ENCODE results near the gene MEIOSIN. TPM values are rescaled to one million over a fixed set of nuclear protein-coding genes. Genes with fewer than 3 reads are reported as not detected.

MEIOSIN gene
- total and polyA plus RNA-seq, 2 of the 13 experiments (the other 11 are each of a cell fraction or from before 2014, with no cell fraction given) = not detected

DNA sequence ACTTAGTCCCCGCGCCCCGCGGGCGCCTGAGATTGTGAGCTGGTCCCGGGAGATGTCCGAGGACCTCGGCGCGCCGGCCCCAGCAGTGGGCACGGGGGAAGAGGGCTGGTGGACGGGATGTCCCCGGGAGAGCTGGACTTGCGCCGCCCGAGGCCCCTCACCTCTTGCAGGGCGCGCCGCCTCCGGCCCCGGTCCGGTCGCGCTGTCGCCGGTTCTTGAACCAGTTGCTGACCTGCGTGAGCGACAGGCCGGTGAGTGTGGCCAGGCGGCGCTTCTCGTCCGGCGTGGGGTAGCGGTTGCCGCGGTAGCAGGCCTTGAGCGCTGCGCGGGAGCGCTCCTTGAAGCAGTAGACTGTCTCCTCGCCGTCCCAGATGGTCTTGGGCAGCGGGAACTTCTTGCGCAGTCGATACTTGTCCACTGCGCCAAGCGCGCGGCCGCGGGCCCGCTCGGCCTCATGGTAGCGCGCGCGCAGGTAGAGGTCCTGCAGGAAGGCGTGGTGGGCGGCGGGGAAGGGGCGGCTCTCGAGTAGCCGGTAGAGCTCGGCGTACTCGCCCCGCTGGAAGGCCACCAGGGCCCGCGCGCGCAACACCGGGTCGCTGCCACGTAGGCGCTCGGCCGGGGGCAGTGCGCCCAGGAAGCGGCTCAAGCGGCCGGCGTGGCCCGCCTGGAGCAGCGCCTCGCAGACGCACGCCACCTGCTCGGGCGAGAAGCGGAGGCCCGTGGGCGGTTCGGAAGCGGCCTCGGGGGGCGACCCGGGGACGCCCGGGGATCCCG, 34.8 kb downstream of the MEIOSIN start (continued):
- TF ChIP-seq, protein P1, sequence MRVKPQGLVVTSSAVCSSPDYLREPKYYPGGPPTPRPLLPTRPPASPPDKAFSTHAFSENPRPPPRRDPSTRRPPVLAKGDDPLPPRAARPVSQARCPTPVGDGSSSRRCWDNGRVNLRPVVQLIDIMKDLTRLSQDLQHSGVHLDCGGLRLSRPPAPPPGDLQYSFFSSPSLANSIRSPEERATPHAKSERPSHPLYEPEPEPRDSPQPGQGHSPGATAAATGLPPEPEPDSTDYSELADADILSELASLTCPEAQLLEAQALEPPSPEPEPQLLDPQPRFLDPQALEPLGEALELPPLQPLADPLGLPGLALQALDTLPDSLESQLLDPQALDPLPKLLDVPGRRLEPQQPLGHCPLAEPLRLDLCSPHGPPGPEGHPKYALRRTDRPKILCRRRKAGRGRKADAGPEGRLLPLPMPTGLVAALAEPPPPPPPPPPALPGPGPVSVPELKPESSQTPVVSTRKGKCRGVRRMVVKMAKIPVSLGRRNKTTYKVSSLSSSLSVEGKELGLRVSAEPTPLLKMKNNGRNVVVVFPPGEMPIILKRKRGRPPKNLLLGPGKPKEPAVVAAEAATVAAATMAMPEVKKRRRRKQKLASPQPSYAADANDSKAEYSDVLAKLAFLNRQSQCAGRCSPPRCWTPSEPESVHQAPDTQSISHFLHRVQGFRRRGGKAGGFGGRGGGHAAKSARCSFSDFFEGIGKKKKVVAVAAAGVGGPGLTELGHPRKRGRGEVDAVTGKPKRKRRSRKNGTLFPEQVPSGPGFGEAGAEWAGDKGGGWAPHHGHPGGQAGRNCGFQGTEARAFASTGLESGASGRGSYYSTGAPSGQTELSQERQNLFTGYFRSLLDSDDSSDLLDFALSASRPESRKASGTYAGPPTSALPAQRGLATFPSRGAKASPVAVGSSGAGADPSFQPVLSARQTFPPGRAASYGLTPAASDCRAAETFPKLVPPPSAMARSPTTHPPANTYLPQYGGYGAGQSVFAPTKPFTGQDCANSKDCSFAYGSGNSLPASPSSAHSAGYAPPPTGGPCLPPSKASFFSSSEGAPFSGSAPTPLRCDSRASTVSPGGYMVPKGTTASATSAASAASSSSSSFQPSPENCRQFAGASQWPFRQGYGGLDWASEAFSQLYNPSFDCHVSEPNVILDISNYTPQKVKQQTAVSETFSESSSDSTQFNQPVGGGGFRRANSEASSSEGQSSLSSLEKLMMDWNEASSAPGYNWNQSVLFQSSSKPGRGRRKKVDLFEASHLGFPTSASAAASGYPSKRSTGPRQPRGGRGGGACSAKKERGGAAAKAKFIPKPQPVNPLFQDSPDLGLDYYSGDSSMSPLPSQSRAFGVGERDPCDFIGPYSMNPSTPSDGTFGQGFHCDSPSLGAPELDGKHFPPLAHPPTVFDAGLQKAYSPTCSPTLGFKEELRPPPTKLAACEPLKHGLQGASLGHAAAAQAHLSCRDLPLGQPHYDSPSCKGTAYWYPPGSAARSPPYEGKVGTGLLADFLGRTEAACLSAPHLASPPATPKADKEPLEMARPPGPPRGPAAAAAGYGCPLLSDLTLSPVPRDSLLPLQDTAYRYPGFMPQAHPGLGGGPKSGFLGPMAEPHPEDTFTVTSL (CRISPR knock-in tag; IDR thresholded peaks at IDR 0.05; ENCODE audit: borderline replicate concordance) = 0 out of 2 replicates have a peak, but pooled peaks have one; percentile 8
- TF ChIP-seq GATAD1 (CRISPR knock-in tag; IDR thresholded peaks at IDR 0.05) = peak; percentile 36; the same call in 1 of the 2 replicates
- TF ChIP-seq ZNF660 (CRISPR knock-in tag; IDR thresholded peaks at IDR 0.05; ENCODE audit: borderline replicate concordance, low read depth) = no peak
- TF ChIP-seq FIP1L1 (IDR thresholded peaks at IDR 0.05; ENCODE audit: borderline replicate concordance, insufficient read depth, low read depth, low read length) = no peak
- TF ChIP-seq, protein P2, sequence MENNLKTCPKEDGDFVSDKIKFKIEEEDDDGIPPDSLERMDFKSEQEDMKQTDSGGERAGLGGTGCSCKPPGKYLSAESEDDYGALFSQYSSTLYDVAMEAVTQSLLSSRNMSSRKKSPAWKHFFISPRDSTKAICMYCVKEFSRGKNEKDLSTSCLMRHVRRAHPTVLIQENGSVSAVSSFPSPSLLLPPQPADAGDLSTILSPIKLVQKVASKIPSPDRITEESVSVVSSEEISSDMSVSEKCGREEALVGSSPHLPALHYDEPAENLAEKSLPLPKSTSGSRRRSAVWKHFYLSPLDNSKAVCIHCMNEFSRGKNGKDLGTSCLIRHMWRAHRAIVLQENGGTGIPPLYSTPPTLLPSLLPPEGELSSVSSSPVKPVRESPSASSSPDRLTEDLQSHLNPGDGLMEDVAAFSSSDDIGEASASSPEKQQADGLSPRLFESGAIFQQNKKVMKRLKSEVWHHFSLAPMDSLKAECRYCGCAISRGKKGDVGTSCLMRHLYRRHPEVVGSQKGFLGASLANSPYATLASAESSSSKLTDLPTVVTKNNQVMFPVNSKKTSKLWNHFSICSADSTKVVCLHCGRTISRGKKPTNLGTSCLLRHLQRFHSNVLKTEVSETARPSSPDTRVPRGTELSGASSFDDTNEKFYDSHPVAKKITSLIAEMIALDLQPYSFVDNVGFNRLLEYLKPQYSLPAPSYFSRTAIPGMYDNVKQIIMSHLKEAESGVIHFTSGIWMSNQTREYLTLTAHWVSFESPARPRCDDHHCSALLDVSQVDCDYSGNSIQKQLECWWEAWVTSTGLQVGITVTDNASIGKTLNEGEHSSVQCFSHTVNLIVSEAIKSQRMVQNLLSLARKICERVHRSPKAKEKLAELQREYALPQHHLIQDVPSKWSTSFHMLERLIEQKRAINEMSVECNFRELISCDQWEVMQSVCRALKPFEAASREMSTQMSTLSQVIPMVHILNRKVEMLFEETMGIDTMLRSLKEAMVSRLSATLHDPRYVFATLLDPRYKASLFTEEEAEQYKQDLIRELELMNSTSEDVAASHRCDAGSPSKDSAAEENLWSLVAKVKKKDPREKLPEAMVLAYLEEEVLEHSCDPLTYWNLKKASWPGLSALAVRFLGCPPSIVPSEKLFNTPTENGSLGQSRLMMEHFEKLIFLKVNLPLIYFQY (CRISPR knock-in tag; IDR thresholded peaks at IDR 0.05; ENCODE audit: borderline replicate concordance) = no peak
- TF ChIP-seq RBM22 (optimal IDR thresholded peaks at IDR 0.05; ENCODE audit: low read length) = no peak
- no peak for TF ChIP-seq ZNF10 (CRISPR knock-in tag; IDR thresholded peaks at IDR 0.05; ENCODE audit: borderline replicate concordance, low read depth)
- TF ChIP-seq ZFP91 (CRISPR knock-in tag; IDR thresholded peaks at IDR 0.05; ENCODE audit: borderline replicate concordance) = peak; percentile 54; the same call in 1 of the 2 replicates
- TF ChIP-seq, protein P3, sequence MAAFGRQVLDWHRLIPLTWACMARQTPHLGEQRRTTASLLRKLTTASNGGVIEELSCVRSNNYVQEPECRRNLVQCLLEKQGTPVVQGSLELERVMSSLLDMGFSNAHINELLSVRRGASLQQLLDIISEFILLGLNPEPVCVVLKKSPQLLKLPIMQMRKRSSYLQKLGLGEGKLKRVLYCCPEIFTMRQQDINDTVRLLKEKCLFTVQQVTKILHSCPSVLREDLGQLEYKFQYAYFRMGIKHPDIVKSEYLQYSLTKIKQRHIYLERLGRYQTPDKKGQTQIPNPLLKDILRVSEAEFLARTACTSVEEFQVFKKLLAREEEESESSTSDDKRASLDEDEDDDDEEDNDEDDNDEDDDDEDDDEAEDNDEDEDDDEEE (CRISPR knock-in tag; IDR thresholded peaks at IDR 0.05) = peak; percentile 73; the same call in 1 of the 2 replicates
- TF ChIP-seq MATR3 (CRISPR knock-in tag; IDR thresholded peaks at IDR 0.05) = no peak
- no peak for TF ChIP-seq ZNF260 (CRISPR knock-in tag; IDR thresholded peaks at IDR 0.05; ENCODE audit: borderline replicate concordance, low read depth)
- 0 out of 2 replicates have a peak, but pooled peaks have one; percentile 18 for TF ChIP-seq ZNF709 (CRISPR knock-in tag; IDR thresholded peaks at IDR 0.05)
- TF ChIP-seq ZNF543 (CRISPR knock-in tag; IDR thresholded peaks at IDR 0.05) = no peak
- TF ChIP-seq ZNF713 (CRISPR knock-in tag; IDR thresholded peaks at IDR 0.05) = 0 out of 2 replicates have a peak, but pooled peaks have one; percentile 90

Measured in HepG2 (cell line).